HG03045 (cell line): ENCODE data around the gene UNC13B.
"Not testable (repeated sequence)": the region's sequence is repeated elsewhere in the genome, so short reads cannot be mapped to it uniquely, and the experiment has no call there.

Source experiments
- ATAC-seq: cut with Tn5 transposase; IDR thresholded peaks from one replicate; pipeline ENCODE4 v1.9.1; 2021; ENCODE audit warnings: mild to moderate bottlenecking, moderate library complexity; ENCODE audit not compliant: unreplicated experiment

The UNC13B gene

DNA sequence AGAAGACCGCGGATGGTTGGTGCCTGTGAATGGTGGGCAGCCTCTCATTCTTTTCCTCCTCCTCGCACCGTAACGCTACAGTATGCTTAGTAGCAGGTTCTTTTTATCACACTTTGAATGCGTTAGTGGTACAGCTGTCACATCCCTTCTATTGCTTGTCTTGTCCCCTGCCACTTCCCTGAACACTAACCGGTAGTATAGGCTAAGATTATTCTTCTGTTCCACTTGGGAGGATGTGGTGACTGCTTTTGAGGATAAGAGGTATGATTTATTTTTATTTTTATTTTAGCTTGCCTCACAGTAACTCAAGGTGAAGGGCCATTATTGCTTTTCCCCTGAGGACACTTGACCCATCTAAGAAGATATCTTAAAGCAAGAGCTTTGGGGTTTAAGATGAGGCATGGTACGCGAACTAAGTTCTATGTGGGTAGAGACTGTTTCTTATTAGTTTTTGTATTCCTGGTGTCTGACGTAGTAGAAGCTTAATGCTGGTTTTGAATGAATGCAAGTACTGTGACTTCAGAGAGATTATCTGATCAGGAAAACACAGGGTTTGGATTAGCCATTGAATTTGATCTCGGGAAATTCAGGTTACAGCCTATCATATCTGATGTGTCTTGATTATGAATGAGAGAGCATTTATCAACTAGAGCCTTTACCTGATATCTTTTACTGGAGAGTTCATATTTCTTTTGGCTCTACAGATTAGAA, 951 bp downstream of the UNC13B start:
- ATAC-seq = no peak

- no peak for ATAC-seq
Measured at GRCh38 chr9:35163413-35163812, 1.6 kb downstream of the UNC13B start.

DNA sequence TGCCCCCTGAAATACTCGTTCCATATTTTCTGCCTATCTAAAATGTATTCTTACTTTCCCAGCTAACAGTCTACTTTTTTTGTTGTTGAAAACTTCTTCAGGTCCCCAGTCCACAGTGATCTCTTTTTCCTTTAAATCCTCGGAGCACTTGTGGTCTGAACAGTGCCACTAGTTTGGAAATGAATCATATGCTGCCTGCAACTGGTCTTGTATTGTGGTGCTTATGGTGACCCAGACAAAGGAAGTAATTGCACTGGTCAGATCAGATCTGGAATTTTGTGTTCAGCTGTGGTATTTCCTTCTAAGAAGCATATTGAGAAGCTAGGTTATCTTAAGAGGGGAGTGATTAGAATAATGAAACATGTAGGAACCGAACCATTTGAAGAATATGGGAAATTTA, 2.9 kb downstream of the UNC13B start:
- ATAC-seq = no peak

- not testable (repeated sequence) for ATAC-seq
Measured at GRCh38 chr9:35167429-35167828, 5.6 kb downstream of the UNC13B start.

DNA sequence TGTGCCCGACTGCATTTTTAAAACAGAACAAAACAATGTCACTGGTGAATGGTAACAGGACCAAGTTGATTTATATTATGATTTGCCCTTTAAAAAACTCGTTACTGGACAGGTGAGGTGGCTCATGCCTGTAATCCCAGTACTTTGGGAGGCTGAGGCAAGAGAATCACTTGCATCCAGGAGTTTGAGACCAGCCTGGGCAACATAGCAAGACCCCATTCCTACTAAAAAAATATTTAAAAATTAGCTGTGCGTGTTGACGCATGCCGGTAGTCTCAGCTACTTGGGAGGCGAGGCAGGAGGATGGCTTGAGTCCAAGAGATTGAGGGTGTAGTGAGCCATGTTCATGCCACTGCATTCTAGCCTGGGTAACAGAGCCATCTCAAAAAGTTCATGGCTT, 7.2 kb downstream of the UNC13B start:
- no peak for ATAC-seq

DNA sequence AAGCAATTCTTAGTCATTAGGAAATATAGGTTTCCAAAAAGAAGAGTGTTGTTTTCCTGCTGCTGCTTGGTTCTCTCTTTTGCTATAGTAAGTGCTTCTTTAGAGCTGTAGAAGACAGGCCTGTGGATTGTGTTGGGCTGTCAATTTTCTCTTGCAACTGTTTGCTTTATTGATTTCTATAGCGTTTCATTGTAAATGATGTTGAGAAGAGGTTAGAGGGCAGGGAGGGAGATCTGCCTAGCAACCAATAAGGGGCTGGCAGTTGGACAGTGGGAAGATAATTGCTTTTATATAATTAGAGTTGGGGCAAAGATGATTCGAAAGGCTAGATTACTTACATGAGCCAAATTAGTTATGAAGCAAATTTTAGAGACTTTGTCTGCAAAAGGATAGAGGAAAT, 11.1 kb downstream of the UNC13B start:
- no peak for ATAC-seq

GRCh38 chr9:35177520-35177919, 15.7 kb downstream of the UNC13B start:
- ATAC-seq = no peak

GRCh38 chr9:35179347-35180280, 17.8 kb downstream of the UNC13B start:
- no peak for ATAC-seq

- no peak for ATAC-seq
Measured at GRCh38 chr9:35180801-35181200, 19.0 kb downstream of the UNC13B start.

- ATAC-seq = not testable (repeated sequence)
Measured at GRCh38 chr9:35182401-35182800, 20.6 kb downstream of the UNC13B start.

- not testable (repeated sequence) for ATAC-seq
Measured at GRCh38 chr9:35182996-35183754, 21.4 kb downstream of the UNC13B start.

DNA sequence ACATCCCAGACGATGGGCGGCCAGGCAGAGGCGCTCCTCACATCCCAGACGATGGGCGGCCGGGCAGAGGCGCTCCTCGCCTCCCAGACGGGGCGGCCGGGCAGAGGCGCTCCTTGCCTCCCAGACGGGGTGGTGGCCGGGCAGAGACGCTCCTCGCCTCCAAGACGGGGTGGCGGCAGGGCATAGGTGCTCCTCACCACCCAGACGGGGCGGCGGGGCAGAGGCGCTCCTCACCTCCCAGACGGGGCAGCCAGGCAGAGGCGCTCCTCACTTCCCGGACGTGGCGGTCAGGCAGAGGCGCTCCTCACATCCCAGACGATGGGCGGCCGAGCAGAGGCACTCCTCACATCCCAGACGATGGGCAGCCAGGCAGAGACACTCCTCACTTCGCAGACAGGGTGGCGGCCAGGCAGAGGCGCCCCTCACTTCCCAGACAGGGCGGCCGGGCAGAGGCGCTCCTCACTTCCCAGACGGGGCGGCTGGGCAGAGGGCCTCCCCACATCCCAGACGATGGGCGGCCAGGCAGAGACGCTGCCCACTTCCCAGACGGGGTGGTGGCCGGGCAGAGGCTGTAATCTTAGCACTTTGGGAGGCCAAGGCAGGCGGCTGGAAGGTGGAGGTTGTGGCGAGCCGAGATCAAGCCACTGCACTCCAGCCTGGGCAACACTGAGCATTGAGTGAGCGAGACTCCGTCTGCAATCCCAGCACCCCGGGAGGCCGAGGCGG, 22.1 kb downstream of the UNC13B start:
- not testable (repeated sequence) for ATAC-seq

- no peak for ATAC-seq
Measured at GRCh38 chr9:35186524-35186923, 24.7 kb downstream of the UNC13B start.

- no peak for ATAC-seq
Measured at GRCh38 chr9:35190203-35190602, 28.4 kb downstream of the UNC13B start.

DNA sequence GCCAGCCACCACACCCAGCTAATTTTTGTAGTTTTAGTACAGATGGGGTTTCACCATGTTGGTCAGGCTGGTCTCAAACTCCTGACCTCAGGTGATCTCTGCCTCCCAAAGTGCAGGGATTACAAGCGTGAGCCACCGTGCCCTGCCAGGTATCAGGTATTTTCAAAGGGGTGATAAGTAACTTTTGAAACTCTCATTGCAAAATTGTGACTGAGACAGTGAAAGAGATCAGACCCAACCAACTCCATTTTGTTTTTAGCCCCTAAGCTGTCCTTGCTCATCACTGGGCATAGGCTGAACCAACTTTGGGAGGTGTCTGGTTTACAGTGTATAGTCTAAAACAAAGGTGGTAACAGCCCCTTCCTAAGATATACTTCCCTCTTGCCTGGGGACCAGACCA, 29.3 kb downstream of the UNC13B start:
- ATAC-seq = no peak

GRCh38 chr9:35193762-35194161, 32.0 kb downstream of the UNC13B start:
- no peak for ATAC-seq

DNA sequence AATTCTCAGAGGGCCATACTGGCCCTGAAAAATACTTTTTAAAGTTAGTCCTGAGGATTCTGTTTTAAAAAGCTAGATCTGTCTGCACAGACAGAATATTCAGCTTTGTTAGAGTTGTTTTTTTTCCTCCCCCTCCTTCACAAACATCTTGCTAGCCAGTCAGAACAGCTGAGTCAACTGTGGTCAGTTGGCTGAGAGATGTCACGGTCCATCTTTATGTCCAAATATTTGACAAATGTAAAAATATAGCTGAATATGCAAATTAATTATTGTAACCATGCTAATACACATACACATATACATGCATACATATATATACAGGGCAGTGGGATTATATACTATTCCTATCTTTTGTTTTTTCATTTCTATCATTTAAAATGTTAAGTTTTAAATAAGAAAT, 33.9 kb downstream of the UNC13B start:
- ATAC-seq = no peak

DNA sequence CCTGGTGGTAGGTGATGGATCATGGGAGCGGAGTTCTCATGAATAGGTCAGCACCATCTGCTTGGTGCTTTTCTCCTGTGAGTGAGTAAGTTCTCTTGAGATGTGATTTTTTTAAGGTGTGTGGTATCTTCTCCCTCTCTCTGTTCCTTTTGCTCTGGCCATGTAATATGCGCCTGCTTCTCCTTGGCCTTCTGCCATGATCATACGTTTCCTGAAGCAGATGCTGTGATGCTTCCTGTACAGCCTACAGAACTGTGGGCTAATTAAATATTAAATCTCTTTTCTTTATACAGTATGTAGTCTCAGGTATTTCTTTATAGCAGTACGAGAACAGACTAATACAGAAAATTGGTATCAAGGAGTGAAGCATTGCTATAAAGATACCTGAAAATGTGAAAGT, 36.4 kb downstream of the UNC13B start:
- ATAC-seq = no peak

GRCh38 chr9:35203528-35203927, 41.7 kb downstream of the UNC13B start:
- no peak for ATAC-seq

GRCh38 chr9:35205340-35205739, 43.5 kb downstream of the UNC13B start:
- ATAC-seq = no peak

- ATAC-seq = no peak
Measured at GRCh38 chr9:35211854-35212253, 50.0 kb downstream of the UNC13B start.
